HepG2 (cell line): ENCODE results near the gene DRC3. TPM values are rescaled to one million over a fixed set of nuclear protein-coding genes. Genes with fewer than 3 reads are reported as not detected.

Experiments
- ATAC-seq: fragments of 200-7000 bp; cut with Tn5 transposase; 3 replicates; pipeline ENCODE4 v1.9.1; 2020; ENCODE audit warnings: mild to moderate bottlenecking, moderate library complexity
- BruUV-seq: library from RNA; stranded (reverse); fragments of 400-500 nt; replicated peaks from 2 replicates; lab custom pipeline; 2021; lab: Mats Ljungman, UMichigan
- CTCF ChIA-PET: fragments of 300-600 bp; formaldehyde crosslinking; extraction: SDS; loops from one replicate; lab custom pipeline; 2021; ENCODE audit warnings: low total read pairs, inconsistent platforms, low intra/inter-chr PET ratio; lab: Yijun Ruan, JAX
- POLR2A ChIA-PET: fragments of 350-600 bp; sonication (Branson Sonifier 250); formaldehyde crosslinking; loops from one replicate; lab custom pipeline; 2020; ENCODE audit warnings: antibody characterized with exemption, inconsistent platforms; lab: Yijun Ruan, JAX
- DNase-seq: peaks from one replicate; pipeline ENCODE4 v3.0.0-alpha.2; 2015; ENCODE audit warnings: low spot score
- FAIRE-seq: peaks from 3 replicates; lab custom pipeline; 2011; peaks lifted over from hg19 to GRCh38; lab: Jason Lieb, UNC
- H2AFZ ChIP-seq: one replicate; pipeline ENCODE4 v1.6.1; 2011; ENCODE audit warnings: low read length, inconsistent platforms
- H3K27ac ChIP-seq: fragments of 300-600 bp; 3 replicates; pipeline ENCODE4 v1.8.0; 2011; ENCODE audit warnings: mixed run types, mild to moderate bottlenecking, mixed read lengths, low read length, inconsistent platforms; ENCODE audit not compliant: insufficient read depth; ENCODE audit errors: extremely low read length
- H3K27me3 ChIP-seq, 2 experiments: fragments of 200-600 bp in 1 of 2; 2 replicates in 1 of 2; 3 replicates in 1 of 2; pipeline versions ENCODE4 v1.6.0 to v1.8.0; 2011; ENCODE audit warnings: low read length in 2 of 2, mild to moderate bottlenecking in 2 of 2, moderate library complexity in 2 of 2, inconsistent platforms in 1 of 2; ENCODE audit not compliant: insufficient read depth in 2 of 2, control insufficient read depth in 1 of 2
- H3K36me3 ChIP-seq, 2 experiments: fragments of 200-600 bp in 1 of 2; replicated peaks in 1 of 2; 2 replicates in 1 of 2; 3 replicates in 1 of 2; pipeline versions ENCODE4 v1.5.1 to v1.8.0; 2011; ENCODE audit warnings: low read length in 2 of 2, inconsistent platforms in 1 of 2; ENCODE audit not compliant: insufficient read depth in 2 of 2, control insufficient read depth in 1 of 2
- H3K4me1 ChIP-seq: 2 replicates; pipeline ENCODE4 v1.5.1; 2012; ENCODE audit warnings: low read length, inconsistent platforms; ENCODE audit not compliant: insufficient read depth
- H3K4me2 ChIP-seq: 2 replicates; pipeline ENCODE4 v1.6.0; 2011; ENCODE audit warnings: low read depth, low read length, inconsistent platforms
- H3K4me3 ChIP-seq, 3 experiments: fragments of 200-600 bp in 1 of 3; sonication (generic), shearing (Covaris generic) in 1 of 3; replicated peaks in 1 of 3; 2 replicates each; pipeline ENCODE4 v1.5.1; 2011 to 2016; ENCODE audit warnings: low read length in 3 of 3, inconsistent platforms in 2 of 3, low read depth in 2 of 3, mild to moderate bottlenecking in 2 of 3, control low read depth in 1 of 3, mixed read lengths in 1 of 3; ENCODE audit not compliant: insufficient read depth in 1 of 3
- H3K79me2 ChIP-seq: one replicate; pipeline ENCODE4 v1.6.1; 2011; ENCODE audit warnings: low read length, inconsistent platforms; ENCODE audit not compliant: insufficient read depth
- H3K9ac ChIP-seq: 2 replicates; pipeline ENCODE4 v1.6.0; 2011; ENCODE audit warnings: mild to moderate bottlenecking, low read depth, low read length, inconsistent platforms; ENCODE audit not compliant: insufficient read depth
- H3K9me3 ChIP-seq: 2 replicates; pipeline ENCODE4 v1.5.1; 2012; ENCODE audit warnings: mild to moderate bottlenecking, low read length
- H4K20me1 ChIP-seq: 2 replicates; pipeline ENCODE4 v1.6.0; 2011; ENCODE audit warnings: inconsistent platforms, mild to moderate bottlenecking, low read length, moderate library complexity; ENCODE audit not compliant: insufficient read depth
- CREBL2 ChIP-seq: sonication (generic); formaldehyde crosslinking; IDR thresholded peaks from 2 replicates; pipeline ENCODE4 v1.8.1; 2023; ENCODE audit warnings: missing genetic modification reagents, mild to moderate bottlenecking, borderline replicate concordance
- GPN1 ChIP-seq: sonication (generic); formaldehyde crosslinking; IDR thresholded peaks from 2 replicates; pipeline ENCODE4 v1.5.1; 2020; ENCODE audit warnings: missing genetic modification reagents, borderline replicate concordance
- WGBS: methylation state at CpG from one replicate; pipeline ENCODE4 v1.1.6; 2017; ENCODE audit warnings: low lambda C conversion rate; 5-methylcytosine and 5-hydroxymethylcytosine counted together
- in situ Hi-C: cut with HindIII; loops from 2 replicates; pipeline ENCODE4 v1.10.0; 2017; ENCODE audit warnings: low pct_unique_long_range_greater_than_20kb; ENCODE audit not compliant: extremely low pct_ligation_motif_present
- intact Hi-C: fragments of 100-400 bp; cut with micrococcal nuclease; formaldehyde crosslinking; loops from one replicate; pipeline ENCODE4 v1.10.0; 2022; ENCODE audit not compliant: unreplicated experiment
- polyA plus RNA-seq, 8 experiments: library from polyadenylated mRNA; depleted of rRNA in 3 of 8; stranded (reverse) in 7 of 8; unstranded in 1 of 8; fragments of >200 nt; fragmentation: Illumina TruSeq in 4 of 8; extraction: Trizol in 4 of 8; gene quantifications; 2 replicates each; pipeline versions ENCODE4 v1.2.1 to v1.2.3, GENCODE V29; 2011 to 2016; ENCODE audit warnings: low read depth in 4 of 8, missing spikeins in 1 of 8, mixed read lengths in 1 of 8; ENCODE audit not compliant: insufficient read depth in 1 of 8
- total RNA-seq, 5 experiments: library from RNA; depleted of rRNA; stranded (reverse); fragments of >200 nt; fragmentation: Illumina TruSeq; extraction: Trizol; gene quantifications; 2 replicates each; pipeline ENCODE4 v1.2.3, GENCODE V29; 2016; ENCODE audit warnings: low read depth in 1 of 5
- TF ChIP-seq, protein P1 (sequence below): IDR thresholded peaks from 2 replicates; pipeline ENCODE4 v1.6.1; 2012; ENCODE audit warnings: low read length, improper control_type of control experiment

DRC3 gene
- total and polyA plus RNA-seq, 2 of the 13 experiments (the other 11 are each of a cell fraction or from before 2014, with no cell fraction given): 0.53 to 0.87 TPM

DNA sequence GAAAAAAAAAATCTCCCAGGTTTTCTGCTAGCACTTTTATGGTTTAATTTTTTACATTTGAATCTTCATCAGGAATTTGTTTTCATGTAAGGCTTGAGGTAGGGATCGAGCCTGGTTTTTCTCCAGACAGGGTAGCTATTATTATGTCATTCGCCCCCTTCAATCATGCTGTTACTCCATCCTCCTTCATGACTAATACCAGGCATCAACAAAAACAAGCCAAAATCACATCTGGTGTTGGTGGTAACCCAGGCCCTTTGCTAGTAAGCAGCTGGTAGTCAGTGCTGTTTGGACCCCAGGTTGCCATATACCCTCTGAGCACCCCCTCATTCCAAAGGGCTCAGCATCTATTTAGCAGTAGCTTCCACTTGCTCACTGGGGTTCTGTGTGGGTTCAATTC is 29.5 kb downstream of the DRC3 start (continued):
- TF ChIP-seq, protein P1, sequence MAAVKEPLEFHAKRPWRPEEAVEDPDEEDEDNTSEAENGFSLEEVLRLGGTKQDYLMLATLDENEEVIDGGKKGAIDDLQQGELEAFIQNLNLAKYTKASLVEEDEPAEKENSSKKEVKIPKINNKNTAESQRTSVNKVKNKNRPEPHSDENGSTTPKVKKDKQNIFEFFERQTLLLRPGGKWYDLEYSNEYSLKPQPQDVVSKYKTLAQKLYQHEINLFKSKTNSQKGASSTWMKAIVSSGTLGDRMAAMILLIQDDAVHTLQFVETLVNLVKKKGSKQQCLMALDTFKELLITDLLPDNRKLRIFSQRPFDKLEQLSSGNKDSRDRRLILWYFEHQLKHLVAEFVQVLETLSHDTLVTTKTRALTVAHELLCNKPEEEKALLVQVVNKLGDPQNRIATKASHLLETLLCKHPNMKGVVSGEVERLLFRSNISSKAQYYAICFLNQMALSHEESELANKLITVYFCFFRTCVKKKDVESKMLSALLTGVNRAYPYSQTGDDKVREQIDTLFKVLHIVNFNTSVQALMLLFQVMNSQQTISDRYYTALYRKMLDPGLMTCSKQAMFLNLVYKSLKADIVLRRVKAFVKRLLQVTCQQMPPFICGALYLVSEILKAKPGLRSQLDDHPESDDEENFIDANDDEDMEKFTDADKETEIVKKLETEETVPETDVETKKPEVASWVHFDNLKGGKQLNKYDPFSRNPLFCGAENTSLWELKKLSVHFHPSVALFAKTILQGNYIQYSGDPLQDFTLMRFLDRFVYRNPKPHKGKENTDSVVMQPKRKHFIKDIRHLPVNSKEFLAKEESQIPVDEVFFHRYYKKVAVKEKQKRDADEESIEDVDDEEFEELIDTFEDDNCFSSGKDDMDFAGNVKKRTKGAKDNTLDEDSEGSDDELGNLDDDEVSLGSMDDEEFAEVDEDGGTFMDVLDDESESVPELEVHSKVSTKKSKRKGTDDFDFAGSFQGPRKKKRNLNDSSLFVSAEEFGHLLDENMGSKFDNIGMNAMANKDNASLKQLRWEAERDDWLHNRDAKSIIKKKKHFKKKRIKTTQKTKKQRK: no peak

DNA sequence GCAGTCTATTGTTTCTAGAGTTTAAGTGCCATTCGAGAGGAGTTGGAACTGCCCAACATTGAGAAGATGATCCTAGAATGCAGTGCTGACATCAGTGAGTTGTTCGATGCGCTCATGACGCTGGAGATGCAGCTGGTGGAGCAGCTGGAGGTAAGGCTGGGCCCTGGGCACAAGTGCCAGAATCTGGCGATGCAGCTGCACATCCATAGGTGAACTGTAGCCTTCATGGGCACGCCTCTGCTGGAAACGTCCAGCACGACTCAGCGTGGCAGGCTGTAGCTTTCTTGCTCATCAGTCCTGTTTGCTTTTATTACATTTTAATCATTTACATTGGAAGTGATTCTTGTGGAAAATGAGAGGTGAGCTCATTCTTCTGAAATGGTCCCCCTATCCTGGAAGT is 31.7 kb downstream of the DRC3 start:
- POLR2A ChIA-PET: no interaction called here
- H3K9ac ChIP-seq: no peak overlapping the region
- TF ChIP-seq GPN1 (CRISPR knock-in tag): no peak
- no peak for TF ChIP-seq CREBL2 (CRISPR knock-in tag)
- no peak overlapping the region for H3K27ac ChIP-seq
- FAIRE-seq: no peak
- H4K20me1 ChIP-seq: no peaks in the 10 kb centered on the region
- no peak overlapping the region for H3K4me3 ChIP-seq
- 86% methylated on average over 9 of the region's 9 CpGs for WGBS
- in situ Hi-C loops (loop anchor here (25.0 kb wide), 1 partner anchor 108 kb away; the partner anchor contains the start of gene MYO15A), intact Hi-C loops (no loop called here)
- no peaks in the 10 kb centered on the region for H3K9me3 ChIP-seq
- no peaks in the 10 kb centered on the region for H3K27me3 ChIP-seq
- DNase-seq: no peak
- no peaks in the 10 kb centered on the region for H3K79me2 ChIP-seq
- CTCF ChIA-PET: no interaction called here
- no peak overlapping the region for H3K4me2 ChIP-seq
- no TSS peak for BruUV-seq
- H3K4me1 ChIP-seq: peaks cover 13% of the 10 kb centered on the region
- no peak for ATAC-seq
- H3K36me3 ChIP-seq: no peaks in the 10 kb centered on the region; a peak in 1 of 5 replicates
- H2AFZ ChIP-seq: no peak overlapping the region
